ENCODE results near the gene CLNK. TPM values are rescaled to one million over a fixed set of nuclear protein-coding genes. Genes with fewer than 3 reads are reported as not detected.

The CLNK gene
- total and polyA plus RNA-seq, 5 donors from 2014 or later, result 0.67 to 4.5 (median 2.5) TPM

DNA sequence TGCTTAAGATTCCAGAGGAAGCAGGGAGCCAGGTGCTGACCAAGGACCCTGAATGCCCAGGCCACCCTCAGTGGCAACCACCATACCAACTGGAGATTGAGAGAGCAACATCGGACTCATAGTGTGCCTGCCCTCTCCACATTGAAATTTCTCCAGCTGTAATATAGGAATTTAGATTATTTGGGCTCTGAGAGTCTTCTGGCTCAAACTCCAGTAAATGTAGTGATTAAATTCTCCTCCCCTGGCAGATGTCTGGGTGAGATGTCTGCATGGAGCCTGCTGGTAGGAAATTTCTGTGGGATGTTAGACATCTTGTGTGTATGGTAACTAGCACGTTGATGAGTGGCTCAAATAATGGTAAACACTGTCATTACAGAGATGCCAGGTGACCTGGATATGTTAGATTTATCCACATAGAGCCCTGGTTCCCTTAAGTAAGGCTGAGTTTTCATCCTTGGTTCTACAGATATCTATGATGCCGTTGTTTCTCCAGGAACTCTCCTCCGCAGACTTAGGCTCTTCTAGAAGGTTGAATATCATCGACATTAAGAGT, 70.6 kb downstream of the CLNK start:
- no peaks in the 10 kb centered on the region for H3K4me1 Mint-ChIP-seq
- DNase-seq, result no peak
- no peaks in the 10 kb centered on the region for H3K9me3 ChIP-seq (ENCODE audit: control insufficient read depth in 2 of 2, low read length in 2 of 2)
- no peak overlapping the region for H3K27ac Mint-ChIP-seq
- no peak overlapping the region for H3K4me3 Mint-ChIP-seq
- no peaks in the 10 kb centered on the region for H3K27me3 ChIP-seq (ENCODE audit: control insufficient read depth, insufficient read depth, low read length)
- peaks cover 4% of the 10 kb centered on the region for H3K36me3 Mint-ChIP-seq
- no peaks in the 10 kb centered on the region for H3K36me3 ChIP-seq (ENCODE audit: control insufficient read depth, insufficient read depth, low read length)
- H3K4me1 ChIP-seq (ENCODE audit: control insufficient read depth, insufficient read depth, low read length, poor library complexity, severe bottlenecking), result no peaks in the 10 kb centered on the region
- no peak overlapping the region for H3K27ac ChIP-seq (ENCODE audit: insufficient read depth, low read length, poor library complexity, severe bottlenecking)
- no peak overlapping the region for H3K4me3 ChIP-seq (ENCODE audit: low read depth, low read length)
- no peaks in the 10 kb centered on the region for H3K9me3 Mint-ChIP-seq
- no peak for ATAC-seq (ENCODE audit: low read depth in 2 of 2)
- H3K27me3 Mint-ChIP-seq, result no peaks in the 10 kb centered on the region

DNA sequence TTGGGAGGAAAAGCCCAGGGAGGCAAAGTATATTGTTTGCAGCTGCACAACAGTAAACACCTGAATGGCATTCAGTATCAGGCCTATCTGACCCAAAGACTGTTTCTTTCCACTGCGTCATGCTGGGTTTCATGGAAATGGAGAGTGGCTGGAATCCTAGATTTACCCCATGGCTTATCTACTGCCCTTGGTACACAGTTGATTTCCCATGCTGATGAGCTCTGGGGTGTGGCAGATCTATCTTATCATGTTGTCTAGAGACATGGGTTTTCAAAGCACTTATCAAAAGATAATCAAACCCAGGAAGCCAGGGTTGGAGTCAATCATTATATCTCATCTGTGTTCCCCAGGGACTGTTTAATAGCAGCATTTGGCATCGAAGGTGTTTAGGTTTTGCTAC, 72.1 kb downstream of the CLNK start:
- ATAC-seq (ENCODE audit: low read depth in 2 of 2) (no peak), DNase-seq (no peak)
- no peaks in the 10 kb centered on the region for H3K36me3 ChIP-seq (ENCODE audit: control insufficient read depth, insufficient read depth, low read length)
- H3K27me3 Mint-ChIP-seq, result no peaks in the 10 kb centered on the region
- H3K27me3 ChIP-seq (ENCODE audit: control insufficient read depth, insufficient read depth, low read length), result no peaks in the 10 kb centered on the region
- no peaks in the 10 kb centered on the region for H3K4me1 ChIP-seq (ENCODE audit: control insufficient read depth, insufficient read depth, low read length, poor library complexity, severe bottlenecking)
- H3K4me3 ChIP-seq (ENCODE audit: low read depth, low read length), result no peak overlapping the region
- no peaks in the 10 kb centered on the region for H3K9me3 ChIP-seq (ENCODE audit: control insufficient read depth in 2 of 2, low read length in 2 of 2)
- peaks cover 0 to 3% (median 0%) of the 10 kb centered on the region in 4 donors for H3K4me1 Mint-ChIP-seq
- no peak overlapping the region for H3K27ac Mint-ChIP-seq
- H3K36me3 Mint-ChIP-seq, result peaks cover 4% of the 10 kb centered on the region
- H3K27ac ChIP-seq (ENCODE audit: insufficient read depth, low read length, poor library complexity, severe bottlenecking), result no peak overlapping the region
- H3K9me3 Mint-ChIP-seq, result no peaks in the 10 kb centered on the region
- H3K4me3 Mint-ChIP-seq, result no peak overlapping the region

DNA sequence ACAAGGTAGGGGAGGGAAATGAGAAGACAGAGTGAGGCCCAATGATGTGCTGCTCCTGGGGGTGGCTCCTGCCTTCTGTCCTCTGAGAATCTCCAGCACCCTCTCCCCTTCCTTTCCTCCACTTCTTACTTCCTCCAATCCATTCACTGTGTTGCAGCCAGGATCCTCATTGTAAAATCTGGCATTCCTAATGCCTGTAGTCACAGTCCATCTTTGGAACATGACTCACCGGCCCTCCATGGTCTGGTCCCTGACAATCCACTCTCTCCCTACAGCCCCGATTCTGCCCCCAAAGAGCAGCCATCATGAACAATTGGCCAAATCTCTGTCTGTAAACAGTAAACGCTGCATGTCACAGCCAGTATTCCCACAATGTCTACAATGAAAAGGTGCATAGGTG, 72.9 kb downstream of the CLNK start:
- Mint-ChIP-seq H3K4me1 (peaks cover 0 to 3% (median 0%) of the 10 kb centered on the region in 4 donors), H3K27ac (peak overlapping the region in 1 of 3 donors; percentile 20), H3K9me3 (no peaks in the 10 kb centered on the region), H3K27me3 (no peaks in the 10 kb centered on the region), H3K4me3 (no peak overlapping the region), H3K36me3 (peaks cover 4% of the 10 kb centered on the region)
- Histone ChIP-seq H3K27me3 (ENCODE audit: control insufficient read depth, insufficient read depth, low read length) (no peaks in the 10 kb centered on the region), H3K27ac (ENCODE audit: insufficient read depth, low read length, poor library complexity, severe bottlenecking) (no peak overlapping the region), H3K4me1 (ENCODE audit: control insufficient read depth, insufficient read depth, low read length, poor library complexity, severe bottlenecking) (no peaks in the 10 kb centered on the region), H3K36me3 (ENCODE audit: control insufficient read depth, insufficient read depth, low read length) (no peaks in the 10 kb centered on the region), H3K4me3 (ENCODE audit: low read depth, low read length) (no peak overlapping the region), H3K9me3 (ENCODE audit: control insufficient read depth in 2 of 2, low read length in 2 of 2) (no peaks in the 10 kb centered on the region)
- no peak for ATAC-seq (ENCODE audit: low read depth in 2 of 2)
- no peak for DNase-seq

DNA sequence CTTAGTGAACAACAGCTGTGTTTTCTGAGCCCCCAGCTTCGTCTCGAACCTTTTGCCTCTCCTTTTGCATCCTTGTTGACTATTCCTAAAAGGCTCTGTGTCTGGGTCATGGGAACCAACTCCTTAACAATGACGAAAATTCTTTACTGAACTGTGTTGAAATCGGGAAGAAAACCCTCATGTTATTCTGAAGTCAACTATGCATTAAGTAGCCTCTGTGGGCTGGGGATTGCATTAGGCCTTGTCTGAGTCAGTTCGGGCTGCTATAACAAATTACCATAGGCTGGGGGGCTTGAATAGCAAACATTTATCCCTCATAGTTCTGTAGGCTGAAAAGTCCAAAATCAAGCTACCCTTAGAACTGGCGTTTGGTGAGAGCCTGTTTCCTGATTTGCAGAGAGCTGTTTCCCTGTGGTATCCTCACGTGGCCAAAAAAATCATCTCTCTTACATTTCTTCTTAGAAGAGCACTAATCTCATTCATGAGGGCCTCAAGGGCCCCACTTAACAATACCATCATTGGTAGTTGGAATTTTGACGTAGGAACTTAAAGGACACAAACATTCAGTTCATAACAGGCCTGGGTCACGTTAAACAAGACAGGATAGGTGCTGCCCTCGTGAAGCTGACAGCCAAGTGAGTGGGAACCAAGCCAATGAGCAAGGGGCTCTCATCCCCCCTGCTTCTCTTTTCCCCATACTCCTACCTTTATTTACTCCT, 75.9 kb downstream of the CLNK start:
- no peaks in the 10 kb centered on the region for H3K27me3 Mint-ChIP-seq
- H3K9me3 Mint-ChIP-seq, result peaks cover 0 to 2% (median 0%) of the 10 kb centered on the region in 7 donors
- H3K36me3 ChIP-seq (ENCODE audit: control insufficient read depth, insufficient read depth, low read length), result no peaks in the 10 kb centered on the region
- no peak for ATAC-seq (ENCODE audit: low read depth in 2 of 2)
- no peaks in the 10 kb centered on the region for H3K27me3 ChIP-seq (ENCODE audit: control insufficient read depth, insufficient read depth, low read length)
- no peak overlapping the region for H3K27ac Mint-ChIP-seq
- peaks cover 0 to 3% (median 0%) of the 10 kb centered on the region in 4 donors for H3K4me1 Mint-ChIP-seq
- no peak overlapping the region for H3K27ac ChIP-seq (ENCODE audit: insufficient read depth, low read length, poor library complexity, severe bottlenecking)
- H3K4me3 ChIP-seq (ENCODE audit: low read depth, low read length), result no peak overlapping the region
- H3K4me3 Mint-ChIP-seq, result no peak overlapping the region
- no peak for DNase-seq
- H3K36me3 Mint-ChIP-seq, result peaks cover 4% of the 10 kb centered on the region
- no peaks in the 10 kb centered on the region for H3K4me1 ChIP-seq (ENCODE audit: control insufficient read depth, insufficient read depth, low read length, poor library complexity, severe bottlenecking)
- H3K9me3 ChIP-seq (ENCODE audit: control insufficient read depth in 2 of 2, low read length in 2 of 2), result no peaks in the 10 kb centered on the region

DNA sequence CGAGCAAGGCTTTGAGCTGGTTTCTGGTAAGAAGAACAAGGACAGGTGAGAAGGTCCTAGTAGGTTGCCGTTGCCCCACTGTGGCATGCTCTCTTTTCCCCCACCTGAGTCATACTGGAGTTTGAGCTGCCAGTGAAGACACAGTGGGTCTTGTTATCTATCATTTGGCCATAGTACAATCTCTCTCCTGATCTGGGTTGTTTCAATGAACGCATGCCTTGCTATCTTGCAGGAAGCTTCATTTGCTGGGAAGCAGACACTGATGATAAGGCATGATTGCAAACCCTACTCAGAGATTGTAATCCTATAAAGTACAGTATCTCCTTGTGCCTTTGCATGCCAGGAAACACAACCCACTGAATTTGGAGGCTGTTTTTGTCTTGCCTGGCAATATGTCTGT, 77.4 kb downstream of the CLNK start:
- Mint-ChIP-seq H3K27me3 (peaks cover under 1% of the 10 kb centered on the region), H3K4me1 (peaks cover 0 to 3% (median 0%) of the 10 kb centered on the region in 4 donors), H3K36me3 (peaks cover 4% of the 10 kb centered on the region), H3K27ac (no peak overlapping the region), H3K9me3 (peaks cover 0 to 2% (median 0%) of the 10 kb centered on the region in 7 donors), H3K4me3 (no peak overlapping the region)
- Histone ChIP-seq H3K9me3 (ENCODE audit: control insufficient read depth in 2 of 2, low read length in 2 of 2) (no peaks in the 10 kb centered on the region), H3K36me3 (ENCODE audit: control insufficient read depth, insufficient read depth, low read length) (no peaks in the 10 kb centered on the region), H3K27ac (ENCODE audit: insufficient read depth, low read length, poor library complexity, severe bottlenecking) (no peak overlapping the region), H3K4me3 (ENCODE audit: low read depth, low read length) (no peak overlapping the region), H3K4me1 (ENCODE audit: control insufficient read depth, insufficient read depth, low read length, poor library complexity, severe bottlenecking) (no peaks in the 10 kb centered on the region), H3K27me3 (ENCODE audit: control insufficient read depth, insufficient read depth, low read length) (no peaks in the 10 kb centered on the region)
- DNase-seq (no peak), ATAC-seq (ENCODE audit: low read depth in 2 of 2) (no peak)

DNA sequence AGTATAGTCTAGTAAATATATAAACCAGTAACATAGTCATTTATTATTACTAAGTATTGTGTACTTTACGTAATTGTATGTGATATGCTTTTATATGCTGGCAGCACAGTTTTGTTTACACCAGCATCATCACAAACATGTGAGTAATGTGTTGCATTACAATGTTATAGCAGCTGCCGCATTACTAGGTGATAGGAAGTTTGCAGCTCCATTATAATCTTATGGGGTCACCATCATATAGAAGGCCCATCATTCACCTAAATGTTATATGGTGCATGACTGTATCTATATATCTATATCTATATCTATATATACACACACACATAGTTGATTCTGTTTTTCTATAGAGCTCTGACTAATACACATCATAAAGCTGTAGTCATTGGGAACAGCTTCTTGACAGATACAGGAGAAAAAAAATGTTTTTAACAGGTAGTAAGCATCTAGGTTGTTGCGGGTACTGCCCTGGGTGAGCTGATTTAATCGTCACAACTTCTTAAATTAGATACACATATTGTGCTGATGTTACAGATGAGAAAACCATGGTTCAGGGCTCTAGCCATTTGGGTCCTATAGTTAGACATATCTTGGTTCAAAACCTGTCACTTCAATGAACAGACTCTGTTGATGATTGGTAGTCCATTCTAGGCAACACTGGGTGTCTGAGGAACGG, 77.9 kb downstream of the CLNK start:
- ATAC-seq (ENCODE audit: low read depth in 2 of 2), result no peak
- peaks cover 0 to 3% (median 0%) of the 10 kb centered on the region in 4 donors for H3K4me1 Mint-ChIP-seq
- H3K36me3 Mint-ChIP-seq, result peaks cover 1% of the 10 kb centered on the region
- no peak overlapping the region for H3K27ac Mint-ChIP-seq
- Histone ChIP-seq H3K27ac (ENCODE audit: insufficient read depth, low read length, poor library complexity, severe bottlenecking) (no peak overlapping the region), H3K9me3 (ENCODE audit: control insufficient read depth in 2 of 2, low read length in 2 of 2) (no peaks in the 10 kb centered on the region), H3K36me3 (ENCODE audit: control insufficient read depth, insufficient read depth, low read length) (no peaks in the 10 kb centered on the region), H3K27me3 (ENCODE audit: control insufficient read depth, insufficient read depth, low read length) (no peaks in the 10 kb centered on the region), H3K4me1 (ENCODE audit: control insufficient read depth, insufficient read depth, low read length, poor library complexity, severe bottlenecking) (no peaks in the 10 kb centered on the region), H3K4me3 (ENCODE audit: low read depth, low read length) (no peak overlapping the region)
- H3K4me3 Mint-ChIP-seq, result no peak overlapping the region
- H3K27me3 Mint-ChIP-seq, result peaks cover 6% of the 10 kb centered on the region
- no peak for DNase-seq
- peaks cover 0 to 2% (median 0%) of the 10 kb centered on the region in 7 donors for H3K9me3 Mint-ChIP-seq

DNA sequence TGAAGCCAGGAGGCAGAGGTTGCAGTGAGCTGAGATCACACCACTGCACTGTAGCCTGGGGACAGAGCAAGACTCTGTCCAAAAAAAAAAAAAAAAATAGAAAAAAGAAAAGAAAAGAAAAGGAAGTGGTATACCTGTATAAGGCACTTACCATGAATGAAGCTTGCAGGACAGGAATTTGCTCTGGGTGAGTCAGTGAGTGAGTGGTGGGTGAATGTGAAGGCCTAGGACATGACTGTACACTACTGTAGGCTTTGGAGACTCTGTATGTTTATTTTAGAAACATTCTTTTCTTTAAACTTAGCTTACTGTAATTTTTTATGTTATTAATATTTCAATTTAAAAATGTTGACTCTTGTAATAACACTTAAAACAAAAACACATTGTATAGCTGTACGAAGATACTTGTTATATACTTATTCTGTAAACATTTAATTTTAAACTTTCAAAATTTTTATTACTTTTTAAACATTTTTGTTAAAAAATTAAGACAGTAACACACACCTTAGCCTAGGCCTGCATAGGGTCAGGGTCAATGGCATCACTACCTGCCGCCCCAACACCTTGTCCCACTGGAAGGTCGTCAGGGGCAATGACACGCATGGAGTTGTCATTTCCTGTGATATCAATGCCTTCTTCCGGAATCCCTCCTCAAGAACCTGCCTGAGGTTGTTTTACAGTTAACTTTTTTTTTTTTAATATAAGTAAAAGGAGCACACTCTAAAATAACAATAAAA, 78.7 kb downstream of the CLNK start:
- Histone ChIP-seq H3K36me3 (ENCODE audit: control insufficient read depth, insufficient read depth, low read length) (no peaks in the 10 kb centered on the region), H3K9me3 (ENCODE audit: control insufficient read depth in 2 of 2, low read length in 2 of 2) (no peaks in the 10 kb centered on the region), H3K4me3 (ENCODE audit: low read depth, low read length) (no peak overlapping the region), H3K27ac (ENCODE audit: insufficient read depth, low read length, poor library complexity, severe bottlenecking) (no peak overlapping the region), H3K4me1 (ENCODE audit: control insufficient read depth, insufficient read depth, low read length, poor library complexity, severe bottlenecking) (no peaks in the 10 kb centered on the region), H3K27me3 (ENCODE audit: control insufficient read depth, insufficient read depth, low read length) (no peaks in the 10 kb centered on the region)
- Mint-ChIP-seq H3K27ac (no peak overlapping the region), H3K9me3 (peaks cover 0 to 2% (median 0%) of the 10 kb centered on the region in 7 donors), H3K36me3 (no peaks in the 10 kb centered on the region), H3K4me1 (peaks cover 0 to 3% (median 0%) of the 10 kb centered on the region in 4 donors), H3K4me3 (no peak overlapping the region), H3K27me3 (peaks cover 7% of the 10 kb centered on the region)
- ATAC-seq (ENCODE audit: low read depth in 2 of 2) (no peak), DNase-seq (no peak)
